ENCODE results near the gene SLC28A1. TPM values are rescaled to one million over a fixed set of nuclear protein-coding genes. Genes with fewer than 3 reads are reported as not detected.

Gene SLC28A1
- total RNA-seq, 4 donors from 2014 or later: 0.22 to 0.42 TPM; not detected in 2

- Histone ChIP-seq H3K27ac (no peak overlapping the region), H3K27me3 (no peaks in the 10 kb centered on the region), H3K9me3 (no peaks in the 10 kb centered on the region), H3K4me3 (no peak overlapping the region), H3K36me3 (no peaks in the 10 kb centered on the region), H3K4me1 (no peaks in the 10 kb centered on the region)
- 36 to 42% methylated on average over 5 of the region's 5 CpGs for WGBS, 2 donors
- no peak for TF ChIP-seq CTCF (IDR thresholded peaks at IDR 0.05)
- no peak for TF ChIP-seq POLR2A (IDR thresholded peaks at IDR 0.05)
- TF ChIP-seq EP300 (IDR thresholded peaks at IDR 0.05): no peak
- DNase-seq (ENCODE audit: low spot score in 2 of 2): no peak
Observed at GRCh38 chr15:84937144-84937543, 52.7 kb downstream of the SLC28A1 start.

GRCh38 chr15:84938726-84939125 is 54.3 kb downstream of the SLC28A1 start:
- Histone ChIP-seq H3K4me3 (no peak overlapping the region), H3K27me3 (no peaks in the 10 kb centered on the region), H3K9me3 (no peaks in the 10 kb centered on the region), H3K4me1 (no peaks in the 10 kb centered on the region), H3K36me3 (no peaks in the 10 kb centered on the region), H3K27ac (no peak overlapping the region)
- DNase-seq (ENCODE audit: low spot score in 2 of 2): no peak
- WGBS, 2 donors: 88 to 90% methylated on average over 1 of the region's 1 CpG
- TF ChIP-seq EP300 (IDR thresholded peaks at IDR 0.05) (no peak), CTCF (IDR thresholded peaks at IDR 0.05) (no peak)

- no peaks in the 10 kb centered on the region for H3K36me3 ChIP-seq
- no peak for DNase-seq (ENCODE audit: low spot score in 2 of 2)
- no peaks in the 10 kb centered on the region for H3K27me3 ChIP-seq
- H3K4me1 ChIP-seq: no peaks in the 10 kb centered on the region
- TF ChIP-seq POLR2A (IDR thresholded peaks at IDR 0.05) (no peak), EP300 (IDR thresholded peaks at IDR 0.05) (no peak), CTCF (IDR thresholded peaks at IDR 0.05) (no peak)
- 53 to 59% methylated on average over 3 of the region's 3 CpGs for WGBS, 2 donors
- H3K9me3 ChIP-seq: no peaks in the 10 kb centered on the region
- no peak overlapping the region for H3K4me3 ChIP-seq
- no peak overlapping the region for H3K27ac ChIP-seq
Observed at GRCh38 chr15:84940399-84940798, 55.9 kb downstream of the SLC28A1 start.

- WGBS, 2 donors: 87 to 95% methylated on average over 2 of the region's 2 CpGs
Observed at GRCh38 chr15:84942456-84942855, 58.0 kb downstream of the SLC28A1 start.

GRCh38 chr15:84944311-84944710 is 59.8 kb downstream of the SLC28A1 start:
- 82 to 94% methylated on average over 4 to 9 of the region's 10 CpGs for WGBS, 2 donors
- H3K4me3 ChIP-seq: no peak overlapping the region
- no peaks in the 10 kb centered on the region for H3K9me3 ChIP-seq
- H3K36me3 ChIP-seq: no peaks in the 10 kb centered on the region
- H3K4me1 ChIP-seq: peaks cover 0 to 32% (median 19%) of the 10 kb centered on the region in 4 donors
- no peaks in the 10 kb centered on the region for H3K27me3 ChIP-seq
- no peak overlapping the region for H3K27ac ChIP-seq
- no peak for TF ChIP-seq CTCF (IDR thresholded peaks at IDR 0.05)
- no peak for TF ChIP-seq EP300 (IDR thresholded peaks at IDR 0.05)
- TF ChIP-seq POLR2A (IDR thresholded peaks at IDR 0.05): no peak
- no peak for DNase-seq (ENCODE audit: low spot score in 2 of 2)

More at GRCh38 chr15:84942456-84942855, 58.0 kb downstream of the SLC28A1 start:
- H3K9me3 ChIP-seq: no peaks in the 10 kb centered on the region
- H3K27ac ChIP-seq: no peak overlapping the region
- no peak overlapping the region for H3K4me3 ChIP-seq
- H3K27me3 ChIP-seq: no peaks in the 10 kb centered on the region
- no peak for DNase-seq (ENCODE audit: low spot score in 2 of 2)
- peaks cover 0 to 14% (median 9%) of the 10 kb centered on the region in 4 donors for H3K4me1 ChIP-seq
- no peaks in the 10 kb centered on the region for H3K36me3 ChIP-seq
- TF ChIP-seq POLR2A (IDR thresholded peaks at IDR 0.05): no peak
- no peak for TF ChIP-seq CTCF (IDR thresholded peaks at IDR 0.05)
- no peak for TF ChIP-seq EP300 (IDR thresholded peaks at IDR 0.05)
